Measurements from ENCODE around the gene WDR33. TPM values are rescaled to one million over a fixed set of nuclear protein-coding genes. Genes with fewer than 3 reads are reported as not detected.

The WDR33 gene
- total RNA-seq, 1 donor from 2014 or later, result 52.1 TPM

- no peak overlapping the region for H3K27ac Mint-ChIP-seq (ENCODE audit: unreplicated experiment)
- H3K4me3 Mint-ChIP-seq (ENCODE audit: unreplicated experiment), result no peak overlapping the region
- H3K27me3 Mint-ChIP-seq (ENCODE audit: unreplicated experiment), result peaks cover 2% of the 10 kb centered on the region
- no peaks in the 10 kb centered on the region for H3K9me3 Mint-ChIP-seq (ENCODE audit: unreplicated experiment)
- no peaks in the 10 kb centered on the region for H3K36me3 Mint-ChIP-seq (ENCODE audit: low read depth, unreplicated experiment)
- no peak for TF ChIP-seq CTCF (IDR thresholded peaks at IDR 0.05; ENCODE audit: unreplicated experiment)
- peaks cover 4% of the 10 kb centered on the region for H3K4me1 Mint-ChIP-seq (ENCODE audit: unreplicated experiment)
- no peak for DNase-seq (ENCODE audit: low spot score)
These were observed 149.8 kb downstream of the WDR33 start for GRCh38 chr2:127661072-127661649.

DNA sequence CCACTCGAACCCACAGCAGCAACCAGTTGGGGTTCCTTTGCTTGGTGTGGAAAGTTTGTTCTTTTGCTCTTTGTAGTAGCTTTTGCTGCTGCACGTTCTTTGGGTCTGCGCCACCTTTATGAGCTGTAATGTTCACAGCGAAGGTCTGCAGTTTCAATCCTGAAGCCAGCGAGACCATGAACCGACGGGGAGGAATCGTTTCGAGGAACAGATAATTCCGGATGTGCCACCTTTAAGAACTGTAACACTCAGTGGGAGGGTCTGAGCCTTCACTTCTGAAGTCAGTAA, 150.7 kb downstream of the WDR33 start:
- Mint-ChIP-seq H3K27me3 (ENCODE audit: unreplicated experiment) (peaks cover 5% of the 10 kb centered on the region), H3K9me3 (ENCODE audit: unreplicated experiment) (no peaks in the 10 kb centered on the region), H3K36me3 (ENCODE audit: low read depth, unreplicated experiment) (no peaks in the 10 kb centered on the region), H3K27ac (ENCODE audit: unreplicated experiment) (no peak overlapping the region), H3K4me1 (ENCODE audit: unreplicated experiment) (peaks cover 4% of the 10 kb centered on the region), H3K4me3 (ENCODE audit: unreplicated experiment) (no peak overlapping the region)
- TF ChIP-seq CTCF (IDR thresholded peaks at IDR 0.05; ENCODE audit: unreplicated experiment), result no peak
- no peak for DNase-seq (ENCODE audit: low spot score)

DNA sequence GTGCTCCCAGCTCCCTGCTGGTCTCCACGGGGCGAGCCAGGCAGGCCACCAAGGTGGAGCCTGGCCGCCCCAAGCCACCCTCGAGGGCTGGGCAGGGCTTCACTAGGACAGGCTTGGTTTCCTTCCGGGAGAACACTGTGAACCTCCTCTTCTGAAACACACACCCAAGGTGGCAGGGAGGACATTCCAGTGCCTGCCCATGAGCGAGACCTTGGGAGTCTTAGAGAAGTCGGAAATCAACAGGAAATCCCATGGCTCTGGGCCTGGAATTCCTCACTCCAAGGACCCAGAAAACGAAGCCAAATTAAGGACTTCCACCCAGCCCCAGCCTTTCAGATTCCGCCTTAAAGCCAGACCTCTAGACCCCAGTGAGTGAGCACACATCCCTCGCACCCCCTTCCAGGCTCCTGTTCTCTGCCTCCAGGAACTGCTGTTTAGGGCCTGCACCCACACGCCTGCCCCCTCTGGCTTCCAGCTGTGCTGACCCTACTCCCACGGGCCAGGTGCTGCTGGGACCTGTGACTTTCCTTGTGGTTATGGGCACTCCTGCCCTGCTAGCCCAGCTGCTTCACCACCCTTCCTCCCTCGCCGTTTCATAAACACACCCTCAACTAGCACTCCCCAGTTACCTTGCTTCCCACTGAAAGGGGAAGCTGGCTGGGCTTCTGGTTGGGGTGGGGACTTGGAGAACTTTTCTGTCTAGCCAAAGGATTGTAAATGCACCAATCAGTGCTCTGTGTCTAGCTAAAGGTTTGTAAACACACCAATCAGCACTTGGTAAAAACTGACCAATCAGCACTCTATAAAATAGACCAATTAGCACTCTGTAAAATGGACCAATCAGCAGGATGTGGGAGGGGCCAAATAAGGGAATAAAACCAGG, 151.3 kb downstream of the WDR33 start:
- peaks cover 4% of the 10 kb centered on the region for H3K4me1 Mint-ChIP-seq (ENCODE audit: unreplicated experiment)
- H3K27ac Mint-ChIP-seq (ENCODE audit: unreplicated experiment), result peak overlapping the region; percentile 24
- no peak for DNase-seq (ENCODE audit: low spot score)
- no peak overlapping the region for H3K4me3 Mint-ChIP-seq (ENCODE audit: unreplicated experiment)
- no peaks in the 10 kb centered on the region for H3K36me3 Mint-ChIP-seq (ENCODE audit: low read depth, unreplicated experiment)
- no peaks in the 10 kb centered on the region for H3K9me3 Mint-ChIP-seq (ENCODE audit: unreplicated experiment)
- H3K27me3 Mint-ChIP-seq (ENCODE audit: unreplicated experiment), result peaks cover 5% of the 10 kb centered on the region
- TF ChIP-seq CTCF (IDR thresholded peaks at IDR 0.05; ENCODE audit: unreplicated experiment), result no peak

- H3K9me3 Mint-ChIP-seq (ENCODE audit: unreplicated experiment), result no peaks in the 10 kb centered on the region
- DNase-seq (ENCODE audit: low spot score), result no peak
- peaks cover 7% of the 10 kb centered on the region for H3K27me3 Mint-ChIP-seq (ENCODE audit: unreplicated experiment)
- H3K4me1 Mint-ChIP-seq (ENCODE audit: unreplicated experiment), result peaks cover 3% of the 10 kb centered on the region
- TF ChIP-seq CTCF (IDR thresholded peaks at IDR 0.05; ENCODE audit: unreplicated experiment), result no peak
- H3K27ac Mint-ChIP-seq (ENCODE audit: unreplicated experiment), result no peak overlapping the region
- no peak overlapping the region for H3K4me3 Mint-ChIP-seq (ENCODE audit: unreplicated experiment)
- H3K36me3 Mint-ChIP-seq (ENCODE audit: low read depth, unreplicated experiment), result no peaks in the 10 kb centered on the region
These were observed 152.1 kb downstream of the WDR33 start for GRCh38 chr2:127658641-127659407.
